ENCODE results near the gene CDS1.

DNA sequence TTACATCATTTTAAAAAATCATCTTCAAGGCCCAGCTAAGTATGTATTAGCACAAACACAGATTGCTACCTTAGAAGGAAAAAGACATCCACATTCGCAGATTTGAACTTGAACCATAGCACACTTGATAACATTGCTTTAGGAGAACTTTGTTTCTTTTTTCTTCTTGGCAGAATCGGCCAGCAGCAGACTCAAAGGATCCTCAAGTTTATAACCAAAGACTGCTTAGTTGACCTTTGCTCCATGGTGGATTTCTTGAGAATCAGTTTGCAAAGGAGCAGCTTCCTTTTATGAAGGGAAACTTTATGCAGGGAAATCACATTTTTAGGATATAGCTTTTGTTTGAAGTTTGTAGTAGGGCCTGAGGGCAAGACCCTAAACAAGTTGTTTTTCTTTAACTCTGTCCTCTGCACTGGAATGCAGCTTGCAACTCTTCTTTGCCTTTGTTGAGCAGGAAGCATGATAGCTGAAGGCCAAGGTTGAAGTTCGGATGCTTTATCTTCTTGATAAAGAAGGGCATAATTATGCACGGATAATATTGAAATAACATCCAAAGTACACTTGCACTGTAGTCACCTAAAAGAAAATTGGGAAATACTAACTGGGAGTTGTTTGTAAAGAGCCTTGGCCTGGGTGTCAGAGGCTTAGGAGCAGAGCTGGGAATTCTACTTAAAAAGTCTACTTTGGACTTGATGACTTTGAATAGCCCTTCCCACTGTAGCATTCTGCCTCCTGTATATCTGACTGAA is 78.4 kb downstream of the CDS1 start:
- TF ChIP-seq EZH2 (IDR thresholded peaks at IDR 0.05; ENCODE audit: insufficient read depth, poor library complexity, severe bottlenecking) (no peak), EZH2phosphoT487 (IDR thresholded peaks at IDR 0.05; ENCODE audit: insufficient read depth, low read depth) (no peak)
